HCT116 (cell line): ENCODE results near the gene GSDMA. TPM values are rescaled to one million over a fixed set of nuclear protein-coding genes. Genes with fewer than 3 reads are reported as not detected.

ENCODE experiments used
- ATAC-seq: fragments of 200-7000 bp; cut with Tn5 transposase; 2 replicates; pipeline ENCODE4 v1.9.1; 2020; ENCODE audit warnings: mild to moderate bottlenecking, moderate library complexity
- BruUV-seq: library from RNA; stranded (reverse); fragments of 400-500 nt; replicated peaks from 2 replicates; lab custom pipeline; 2021; lab: Mats Ljungman, UMichigan
- CTCF ChIA-PET: fragments of 300-600 bp; sonication (Branson Sonifier 250); formaldehyde crosslinking; loops from one replicate; lab custom pipeline; 2021; ENCODE audit warnings: antibody characterized with exemption; lab: Charles Lee
- POLR2A ChIA-PET: fragments of 300-600, 350-600 bp; sonication (Branson Sonifier 250); formaldehyde crosslinking; loops from one replicate; lab custom pipeline; 2021; ENCODE audit warnings: antibody characterized with exemption; lab: Charles Lee
- RAD21 ChIA-PET, 2 experiments: fragments of 300-600 bp; sonication (Branson Sonifier 250); formaldehyde crosslinking; loops; one replicate each; lab custom pipeline; 2023; ENCODE audit warnings: low total read pairs in 2 of 2; ENCODE audit not compliant: uncharacterized antibody in 2 of 2, unreplicated experiment in 2 of 2, low non-redundant PET in 1 of 2; lab: Charles Lee
- DNase-seq: peaks from one replicate; pipeline ENCODE4 v3.0.0-alpha.2; 2010; ENCODE audit warnings: low read depth, low spot score
- H2AFZ ChIP-seq: fragments of 200-600 bp; shearing (Covaris generic), sonication (generic); 2 replicates; pipeline ENCODE4 v1.6.1; 2017; ENCODE audit warnings: low read depth, mixed run types, mixed read lengths, antibody characterized with exemption, low read length; ENCODE audit not compliant: poor library complexity, severe bottlenecking
- H3K27ac ChIP-seq: 2 replicates; pipeline ENCODE4 v1.5.1; 2012; ENCODE audit warnings: low read depth, low read length
- H3K27me3 ChIP-seq: fragments of 200-600 bp; sonication (generic); 2 replicates; pipeline ENCODE4 v1.6.1; 2016; ENCODE audit warnings: mixed run types, low read length, mixed read lengths; ENCODE audit not compliant: insufficient read depth
- H3K36me3 ChIP-seq, 2 experiments: fragments of 200-500 bp in 1 of 2; fragments of 200-600 bp in 1 of 2; sonication (Bioruptor generic) in 1 of 2; sonication (generic) in 1 of 2; 2 replicates each; pipeline versions ENCODE4 v1.5.1 to v1.6.1; 2014 to 2016; ENCODE audit warnings: low read length in 2 of 2, inconsistent platforms in 1 of 2, mixed read lengths in 1 of 2, mixed run types in 1 of 2; ENCODE audit not compliant: insufficient read depth in 2 of 2, control insufficient read depth in 1 of 2
- H3K4me1 ChIP-seq, 2 experiments: fragments of 200-600 bp in 1 of 2; sonication (generic) in 1 of 2; 2 replicates each; pipeline versions ENCODE4 v1.5.1 to v1.6.1; 2012 to 2017; ENCODE audit warnings: low read length in 2 of 2, inconsistent platforms in 1 of 2, mild to moderate bottlenecking in 1 of 2, mixed read lengths in 1 of 2, mixed run types in 1 of 2, moderate library complexity in 1 of 2; ENCODE audit not compliant: insufficient read depth in 2 of 2, control insufficient read depth in 1 of 2
- H3K4me2 ChIP-seq: fragments of 200-600 bp; sonication (generic); 2 replicates; pipeline ENCODE4 v1.6.1; 2017; ENCODE audit warnings: mixed run types, low read length, mixed read lengths
- H3K4me3 ChIP-seq, 2 experiments: fragments of 200-600 bp in 1 of 2; sonication (generic) in 1 of 2; replicated peaks in 1 of 2; 2 replicates each; pipeline ENCODE4 v1.5.1; 2011 to 2016; ENCODE audit warnings: low read length in 2 of 2, control low read depth in 1 of 2, low read depth in 1 of 2, mild to moderate bottlenecking in 1 of 2, mixed read lengths in 1 of 2, mixed run types in 1 of 2
- H3K79me2 ChIP-seq: fragments of 200-600 bp; sonication (generic); 2 replicates; pipeline ENCODE4 v1.6.1; 2017; ENCODE audit warnings: mild to moderate bottlenecking, mixed run types, low read length, moderate library complexity, mixed read lengths; ENCODE audit not compliant: insufficient read depth
- H3K9ac ChIP-seq: fragments of 200-600 bp; sonication (generic); 2 replicates; pipeline ENCODE4 v1.6.1; 2016; ENCODE audit warnings: low read length, mixed read lengths
- H3K9me2 ChIP-seq: fragments of 200-600 bp; sonication (generic), shearing (Covaris generic); 2 replicates; pipeline ENCODE4 v1.6.1; 2017; ENCODE audit warnings: mixed run types, mild to moderate bottlenecking, moderate library complexity; ENCODE audit not compliant: insufficient read depth
- H3K9me3 ChIP-seq, 2 experiments: fragments of 200-500 bp in 1 of 2; fragments of 200-600 bp in 1 of 2; sonication (Bioruptor generic) in 1 of 2; sonication (generic) in 1 of 2; 2 replicates each; pipeline ENCODE4 v1.6.1; 2014 to 2017; ENCODE audit warnings: low read length in 2 of 2, mixed read lengths in 2 of 2, inconsistent platforms in 1 of 2, low read depth in 1 of 2, mild to moderate bottlenecking in 1 of 2, mixed run types in 1 of 2, moderate library complexity in 1 of 2; ENCODE audit not compliant: control insufficient read depth in 1 of 2, insufficient read depth in 1 of 2
- H4K20me1 ChIP-seq: fragments of 200-600 bp; sonication (generic), shearing (Covaris generic); 2 replicates; pipeline ENCODE4 v1.6.1; 2017; ENCODE audit warnings: mixed run types, mild to moderate bottlenecking, moderate library complexity; ENCODE audit not compliant: insufficient read depth
- EGR1 ChIP-seq: IDR thresholded peaks from 2 replicates; pipeline ENCODE4 v1.6.1; 2012; ENCODE audit warnings: low read depth
- ELF1 ChIP-seq: IDR thresholded peaks from 2 replicates; pipeline ENCODE4 v1.6.1; 2012; ENCODE audit warnings: low read depth, borderline replicate concordance
- EZH2 ChIP-seq: fragments of 200-600 bp; sonication (generic); IDR thresholded peaks from 2 replicates; pipeline ENCODE4 v1.6.1; 2017; ENCODE audit warnings: antibody characterized with exemption, mixed run types
- EZH2phosphoT487 ChIP-seq: fragments of 200-600 bp; IDR thresholded peaks from 2 replicates; pipeline ENCODE4 v1.6.1; 2018; ENCODE audit warnings: antibody characterized with exemption, borderline replicate concordance
- RAD21 ChIP-seq: IDR thresholded peaks from 2 replicates; pipeline ENCODE4 v1.6.1; 2012; ENCODE audit warnings: low read depth, mild to moderate bottlenecking
- SIN3A ChIP-seq: IDR thresholded peaks from 2 replicates; pipeline ENCODE4 v1.6.1; 2012; ENCODE audit warnings: low read depth
- SP1 ChIP-seq: IDR thresholded peaks from 2 replicates; pipeline ENCODE4 v1.6.1; 2012; ENCODE audit warnings: low read depth
- YY1 ChIP-seq: IDR thresholded peaks from 2 replicates; pipeline ENCODE4 v1.6.1; 2011; ENCODE audit warnings: low read length, low read depth, moderate library complexity, mild to moderate bottlenecking; ENCODE audit not compliant: insufficient replicate concordance; ENCODE audit errors: extremely low read depth
- ZNF274 ChIP-seq: fragments of 200-500 bp; sonication (Bioruptor generic); IDR thresholded peaks from 2 replicates; pipeline ENCODE4 v1.6.1; 2014; ENCODE audit warnings: mild to moderate bottlenecking, low read depth, low read length, inconsistent platforms
- intact Hi-C: fragments of 100-400 bp; cut with micrococcal nuclease; formaldehyde crosslinking; loops from 2 replicates; pipeline ENCODE4 v1.10.0; 2022
- total RNA-seq: library from RNA; stranded (reverse); gene quantifications from one replicate; pipeline ENCODE4 v1.2.1, GENCODE V29; 2021; ENCODE audit not compliant: unreplicated experiment
- TF ChIP-seq, protein P1 (sequence below), 3 experiments: fragments of 200-600 bp in 1 of 3; sonication (generic) in 1 of 3; IDR thresholded peaks in 2 of 3; conservative IDR thresholded peaks in 1 of 3; 2 replicates each; pipeline ENCODE4 v1.5.1; 2012 to 2017; ENCODE audit warnings: low read depth in 2 of 3, low read length in 2 of 3, antibody characterized with exemption in 1 of 3, borderline replicate concordance in 1 of 3, control low read depth in 1 of 3, mild to moderate bottlenecking in 1 of 3, mixed read lengths in 1 of 3, mixed run types in 1 of 3, moderate library complexity in 1 of 3; ENCODE audit not compliant: insufficient read depth in 1 of 3
- TF ChIP-seq, protein P2 (sequence below): IDR thresholded peaks from 2 replicates; pipeline ENCODE4 v1.6.1; 2012

The GSDMA gene
- total RNA-seq, 1 experiment from 2014 or later, result not detected

DNA sequence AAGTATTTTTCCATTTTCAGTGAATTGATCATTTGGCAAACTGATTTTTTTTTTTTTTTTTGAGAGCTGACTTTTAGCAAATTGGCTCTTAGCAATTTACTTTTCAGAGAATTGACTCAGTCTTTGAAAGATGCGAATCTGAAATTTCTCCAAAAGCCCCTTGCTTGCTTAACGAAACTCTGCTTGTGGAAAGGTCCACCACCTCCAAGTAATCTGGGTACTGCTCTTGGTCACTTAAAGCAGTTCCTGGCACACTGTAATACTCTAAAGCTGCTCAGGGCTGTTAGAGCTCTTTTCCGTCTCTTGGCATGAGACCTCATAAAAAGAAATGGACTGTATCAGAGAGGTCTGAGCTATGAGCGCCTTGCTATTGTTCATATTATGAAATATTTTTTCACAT lies 47.2 kb upstream of the GSDMA start (continued):
- TF ChIP-seq YY1 (no peak), SP1 (no peak), RAD21 (no peak), ZNF274 (no peak), EGR1 (no peak), ELF1 (no peak), SIN3A (no peak), EZH2phosphoT487 (no peak)
- TF ChIP-seq, protein P1, sequence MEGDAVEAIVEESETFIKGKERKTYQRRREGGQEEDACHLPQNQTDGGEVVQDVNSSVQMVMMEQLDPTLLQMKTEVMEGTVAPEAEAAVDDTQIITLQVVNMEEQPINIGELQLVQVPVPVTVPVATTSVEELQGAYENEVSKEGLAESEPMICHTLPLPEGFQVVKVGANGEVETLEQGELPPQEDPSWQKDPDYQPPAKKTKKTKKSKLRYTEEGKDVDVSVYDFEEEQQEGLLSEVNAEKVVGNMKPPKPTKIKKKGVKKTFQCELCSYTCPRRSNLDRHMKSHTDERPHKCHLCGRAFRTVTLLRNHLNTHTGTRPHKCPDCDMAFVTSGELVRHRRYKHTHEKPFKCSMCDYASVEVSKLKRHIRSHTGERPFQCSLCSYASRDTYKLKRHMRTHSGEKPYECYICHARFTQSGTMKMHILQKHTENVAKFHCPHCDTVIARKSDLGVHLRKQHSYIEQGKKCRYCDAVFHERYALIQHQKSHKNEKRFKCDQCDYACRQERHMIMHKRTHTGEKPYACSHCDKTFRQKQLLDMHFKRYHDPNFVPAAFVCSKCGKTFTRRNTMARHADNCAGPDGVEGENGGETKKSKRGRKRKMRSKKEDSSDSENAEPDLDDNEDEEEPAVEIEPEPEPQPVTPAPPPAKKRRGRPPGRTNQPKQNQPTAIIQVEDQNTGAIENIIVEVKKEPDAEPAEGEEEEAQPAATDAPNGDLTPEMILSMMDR (IDR thresholded peaks at IDR 0.05 in 2 of 3, conservative IDR thresholded peaks at IDR 0.05 in 1 of 3; ENCODE audit: borderline replicate concordance in 1 of 3, insufficient read depth in 1 of 3, low read depth in 2 of 3, low read length in 2 of 3), result no peak
- TF ChIP-seq, protein P2, sequence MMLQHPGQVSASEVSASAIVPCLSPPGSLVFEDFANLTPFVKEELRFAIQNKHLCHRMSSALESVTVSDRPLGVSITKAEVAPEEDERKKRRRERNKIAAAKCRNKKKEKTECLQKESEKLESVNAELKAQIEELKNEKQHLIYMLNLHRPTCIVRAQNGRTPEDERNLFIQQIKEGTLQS, result no peak
- TF ChIP-seq, all 23 proteins: peak for 0

DNA sequence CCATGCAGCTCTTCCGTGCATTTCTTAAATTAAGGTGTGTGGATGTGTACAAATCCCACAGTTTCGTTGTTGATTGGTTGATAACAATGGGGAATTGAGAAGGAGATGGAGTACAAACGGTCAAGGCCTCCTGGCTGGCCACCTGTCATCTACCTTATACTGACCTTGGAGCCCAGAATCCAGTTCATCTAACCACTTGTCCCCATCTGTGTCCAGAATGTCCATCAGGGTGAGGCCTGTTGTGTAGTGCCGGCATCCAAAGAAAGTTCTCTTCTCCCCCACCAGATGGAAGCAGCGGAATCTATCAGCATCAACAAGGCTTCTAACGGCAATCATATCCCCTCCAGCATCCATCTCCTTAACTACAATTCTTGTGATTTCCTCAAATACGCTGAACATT lies 45.9 kb upstream of the GSDMA start:
- Histone ChIP-seq H3K9me2 (no peaks in the 10 kb centered on the region), H3K9me3 (no peaks in the 10 kb centered on the region), H3K4me2 (no peak overlapping the region), H3K9ac (no peak overlapping the region)
- POLR2A ChIA-PET, result no interaction called here
- TF ChIP-seq, protein P1 (IDR thresholded peaks at IDR 0.05 in 2 of 3, conservative IDR thresholded peaks at IDR 0.05 in 1 of 3; ENCODE audit: borderline replicate concordance in 1 of 3, insufficient read depth in 1 of 3, low read depth in 2 of 3, low read length in 2 of 3), result peak in 2 of 3 experiments; percentile 27 to 30; a peak in 4 of 6 replicates
- TF ChIP-seq SP1 (no peak), EZH2 (no peak)
- TF ChIP-seq, all 23 proteins: peak for 1
- peak; percentile 52 for ATAC-seq
- Histone ChIP-seq H3K27ac (no peak overlapping the region), H3K27me3 (no peaks in the 10 kb centered on the region), H3K4me1 (no peaks in the 10 kb centered on the region), H2AFZ (no peak overlapping the region), H4K20me1 (no peaks in the 10 kb centered on the region), H3K79me2 (no peaks in the 10 kb centered on the region), H3K36me3 (peaks cover 5 to 14% of the 10 kb centered on the region in 2 experiments; a peak in 2 of 4 replicates), H3K4me3 (no peak overlapping the region)
- BruUV-seq, result no TSS peak
- RAD21 ChIA-PET, result no interaction called here
- DNase-seq, result no peak
- CTCF ChIA-PET, result no interaction called here
- intact Hi-C loops, result loop anchor here (1.0 kb wide), 1 partner anchor 63 kb away; the partner anchor contains the start of gene PSMD3
